Prostate gland (tissue), 2 donors: ENCODE results near the gene PHEX.

ENCODE experiments used
- CTCF ChIP-seq, 4 experiments: fragments of 200-600 bp in 2 of 4; fragments of 450-650 bp in 2 of 4; sonication (generic) in 2 of 4; IDR thresholded peaks; 1 replicate in 3 of 4; 2 replicates in 1 of 4; pipeline ENCODE4 v1.5.1; 2016 to 2019; ENCODE audit warnings: antibody characterized with exemption in 4 of 4, mild to moderate bottlenecking in 2 of 4, moderate library complexity in 2 of 4
- POLR2A ChIP-seq: fragments of 450-650 bp; IDR thresholded peaks from one replicate; pipeline ENCODE4 v1.6.1; 2016; ENCODE audit warnings: antibody characterized with exemption, mild to moderate bottlenecking
- POLR2AphosphoS5 ChIP-seq: sonication (generic); formaldehyde crosslinking; IDR thresholded peaks from one replicate; pipeline ENCODE4 v1.6.1; 2017; ENCODE audit warnings: antibody characterized with exemption

GRCh38 chrX:22150371-22150770 lies 118.2 kb downstream of the PHEX start:
- TF ChIP-seq POLR2AphosphoS5 (no peak), CTCF (IDR thresholded peaks at IDR 0.05) (no peak), POLR2A (no peak)
